ENCODE results near the gene ANKRD65.
"Not testable (repeated sequence)": the region's sequence is repeated elsewhere in the genome, so short reads cannot be mapped to it uniquely, and the experiment has no call there.

The ANKRD65 gene

GRCh38 chr1:1430114-1430982 lies 9.3 kb upstream of the ANKRD65 start:
- in situ Hi-C loops (cut with HindIII; ENCODE audit: low sequenced_read_pairs) = no loop called here

GRCh38 chr1:1429671-1430073 lies 8.6 kb upstream of the ANKRD65 start:
- DNase-seq (ENCODE audit: low read depth, low spot score) = no peak
- in situ Hi-C loops (cut with HindIII; ENCODE audit: low sequenced_read_pairs) = no loop called here
- no peak overlapping the region for H3K4me3 ChIP-seq (ENCODE audit: low read depth, low read length)
- no peak for TF ChIP-seq CTCF (IDR thresholded peaks at IDR 0.05; ENCODE audit: low read depth, low read length)

More at GRCh38 chr1:1430114-1430982, 9.3 kb upstream of the ANKRD65 start:
- peak; percentile 67 for DNase-seq (ENCODE audit: low read depth, low spot score)
- TF ChIP-seq CTCF (IDR thresholded peaks at IDR 0.05; ENCODE audit: low read depth, low read length) = peak; percentile 10
- H3K4me3 ChIP-seq (ENCODE audit: low read depth, low read length) = no peak overlapping the region

GRCh38 chr1:1428967-1429366 lies 7.9 kb upstream of the ANKRD65 start:
- in situ Hi-C loops (cut with HindIII; ENCODE audit: low sequenced_read_pairs); H3K4me3 ChIP-seq (ENCODE audit: low read depth, low read length); DNase-seq (ENCODE audit: low read depth, low spot score): not testable (repeated sequence)

- TF ChIP-seq CTCF (IDR thresholded peaks at IDR 0.05; ENCODE audit: low read depth, low read length) = no peak
- no peak overlapping the region for H3K4me3 ChIP-seq (ENCODE audit: low read depth, low read length)
- in situ Hi-C loops (cut with HindIII; ENCODE audit: low sequenced_read_pairs) = no loop called here
- DNase-seq (ENCODE audit: low read depth, low spot score) = no peak
These were observed 7.1 kb upstream of the ANKRD65 start for GRCh38 chr1:1428174-1428573.

DNA sequence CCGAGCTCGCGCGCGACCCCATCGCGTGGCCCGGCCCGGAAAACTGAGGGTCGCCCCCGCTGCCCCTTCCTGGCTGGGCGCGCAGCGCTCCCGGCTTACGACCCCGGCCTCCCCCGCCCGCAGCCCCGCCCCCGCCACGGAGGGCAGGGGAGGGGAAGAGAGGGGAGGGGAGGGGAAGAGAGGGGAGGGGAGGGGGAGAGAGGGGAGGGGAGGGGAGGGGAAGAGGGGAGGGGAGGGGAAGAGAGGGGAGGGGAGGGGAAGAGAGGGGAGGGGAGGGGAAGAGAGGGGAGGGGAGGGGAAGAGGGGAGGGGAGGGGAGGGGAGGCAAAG lies 6.7 kb upstream of the ANKRD65 start:
- no peak for TF ChIP-seq CTCF (IDR thresholded peaks at IDR 0.05; ENCODE audit: low read depth, low read length)
- H3K4me3 ChIP-seq (ENCODE audit: low read depth, low read length) = peak overlapping the region; percentile 27
- no peak for DNase-seq (ENCODE audit: low read depth, low spot score)
- in situ Hi-C loops (cut with HindIII; ENCODE audit: low sequenced_read_pairs) = no loop called here

DNA sequence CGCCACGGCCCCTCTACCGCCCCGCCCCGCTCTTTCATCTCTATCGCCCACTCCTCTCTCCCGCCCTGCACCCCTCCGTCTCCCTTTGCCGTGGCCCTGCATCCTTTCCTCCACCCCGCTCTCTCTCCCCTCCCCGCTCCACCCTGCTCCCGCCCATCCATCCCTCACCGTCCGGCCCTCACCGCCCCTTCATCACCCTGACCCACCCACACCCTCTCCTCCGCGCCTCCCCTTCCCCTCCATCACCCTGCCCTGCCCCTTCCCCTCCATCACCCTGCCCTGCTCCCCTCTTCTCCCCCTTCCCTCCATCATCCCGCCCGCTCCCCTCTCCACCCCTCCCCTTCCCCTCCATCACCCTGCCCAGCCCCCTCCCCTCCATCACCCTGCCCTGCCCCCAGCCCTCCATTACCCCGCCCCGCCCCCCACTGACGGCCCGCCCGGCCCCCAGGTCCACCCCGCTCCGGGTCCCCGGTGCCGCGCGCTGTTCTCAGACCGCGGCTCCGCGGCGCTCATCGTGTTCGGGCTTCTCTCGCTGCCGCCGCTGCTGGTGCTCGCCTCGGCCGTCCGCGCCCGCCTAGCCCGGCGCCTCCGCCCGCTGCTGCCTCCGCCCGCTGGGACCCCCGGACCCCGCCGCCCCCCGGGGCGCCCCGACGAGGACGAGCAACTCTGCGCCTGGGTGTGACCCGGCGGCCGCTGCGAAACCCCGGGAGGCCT lies 6.2 kb upstream of the ANKRD65 start:
- H3K4me3 ChIP-seq (ENCODE audit: low read depth, low read length) = peak overlapping the region; percentile 27
- in situ Hi-C loops (cut with HindIII; ENCODE audit: low sequenced_read_pairs) = no loop called here
- TF ChIP-seq CTCF (IDR thresholded peaks at IDR 0.05; ENCODE audit: low read depth, low read length) = no peak
- no peak for DNase-seq (ENCODE audit: low read depth, low spot score)

DNA sequence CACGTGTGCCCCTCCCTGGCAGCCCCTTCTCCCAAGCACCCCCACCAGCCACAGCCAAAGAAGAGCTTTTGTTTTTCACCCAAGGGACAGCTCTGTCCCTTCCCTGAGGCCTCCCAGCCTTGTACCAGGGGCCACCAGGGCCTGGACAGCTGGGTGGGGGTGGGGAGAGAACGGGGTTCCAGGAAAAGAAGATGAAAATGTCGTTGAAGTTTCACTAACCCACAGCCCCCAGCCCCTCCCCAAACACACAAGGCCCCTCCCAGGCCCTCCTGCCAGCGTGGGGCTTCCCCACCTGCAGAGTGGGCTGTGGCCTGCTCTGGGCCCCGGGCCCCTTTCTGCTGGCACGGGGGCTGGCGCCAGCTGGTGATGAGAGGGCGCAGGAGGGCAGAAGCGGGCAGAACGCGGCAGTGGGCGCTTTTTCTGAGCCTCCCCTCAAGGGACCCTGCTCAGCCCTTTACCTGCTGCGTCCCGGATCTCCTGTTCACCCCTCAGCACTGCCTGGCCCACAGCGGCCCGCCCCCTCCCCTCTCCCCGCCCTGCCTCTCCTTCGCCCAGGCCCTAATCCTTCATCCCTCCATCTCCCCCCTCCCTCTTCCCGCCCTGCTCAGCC lies 5.5 kb upstream of the ANKRD65 start:
- no peak for DNase-seq (ENCODE audit: low read depth, low spot score)
- no peak for TF ChIP-seq CTCF (IDR thresholded peaks at IDR 0.05; ENCODE audit: low read depth, low read length)
- in situ Hi-C loops (cut with HindIII; ENCODE audit: low sequenced_read_pairs) = no loop called here
- no peak overlapping the region for H3K4me3 ChIP-seq (ENCODE audit: low read depth, low read length)
